Mesenchymal stem cell (in vitro differentiated cells and primary cell): ENCODE results near the gene PRPSAP1.

Experiments
- DNase-seq: peaks from one replicate; pipeline ENCODE4 v3.0.0-alpha.2; 2013
- H2AFZ ChIP-seq: one replicate; pipeline ENCODE4 v1.6.1; 2013; ENCODE audit warnings: low read depth, mild to moderate bottlenecking, control low read depth, inconsistent platforms, low read length, moderate library complexity
- H2AK5ac ChIP-seq: 2 replicates; pipeline ENCODE4 v1.6.1; 2013; ENCODE audit warnings: low read length, moderate library complexity, mild to moderate bottlenecking, inconsistent platforms; ENCODE audit not compliant: severe bottlenecking
- H2BK120ac ChIP-seq: one replicate; pipeline ENCODE4 v1.6.1; 2013; ENCODE audit warnings: low read depth, mild to moderate bottlenecking, inconsistent platforms, low read length, moderate library complexity
- H2BK12ac ChIP-seq, 2 experiments: one replicate each; pipeline ENCODE4 v1.6.1; 2013; ENCODE audit warnings: inconsistent platforms in 2 of 2, low read length in 2 of 2, mild to moderate bottlenecking in 2 of 2, moderate library complexity in 2 of 2, control low read depth in 1 of 2
- H2BK15ac ChIP-seq: one replicate; pipeline ENCODE4 v1.6.1; 2013; ENCODE audit warnings: mild to moderate bottlenecking, low read depth, inconsistent platforms; ENCODE audit not compliant: poor library complexity, severe bottlenecking
- H2BK5ac ChIP-seq: 2 replicates; pipeline ENCODE4 v1.6.1; 2013; ENCODE audit warnings: low read depth, mild to moderate bottlenecking, low read length, control low read depth, inconsistent platforms; ENCODE audit not compliant: poor library complexity, severe bottlenecking
- H3K14ac ChIP-seq, 2 experiments: one replicate each; pipeline ENCODE4 v1.6.1; 2013; ENCODE audit warnings: inconsistent platforms in 2 of 2, low read length in 2 of 2, control low read depth in 1 of 2, mild to moderate bottlenecking in 1 of 2, moderate library complexity in 1 of 2
- H3K18ac ChIP-seq, 2 experiments: one replicate each; pipeline ENCODE4 v1.6.1; 2013; ENCODE audit warnings: inconsistent platforms in 2 of 2, low read length in 2 of 2, control low read depth in 1 of 2, low read depth in 1 of 2, mild to moderate bottlenecking in 1 of 2
- H3K23ac ChIP-seq, 2 experiments: one replicate each; pipeline ENCODE4 v1.6.1; 2013; ENCODE audit warnings: inconsistent platforms in 2 of 2, low read length in 2 of 2, mild to moderate bottlenecking in 2 of 2, moderate library complexity in 2 of 2, control low read depth in 1 of 2
- H3K27ac ChIP-seq: 2 replicates; pipeline ENCODE4 v1.5.1; 2013; ENCODE audit warnings: mild to moderate bottlenecking, moderate library complexity, low read length, control low read depth, inconsistent platforms; ENCODE audit not compliant: poor library complexity, severe bottlenecking
- H3K27me3 ChIP-seq, 2 experiments: 2 replicates each; pipeline versions ENCODE4 v1.6.1 to v1.7.0; 2013; ENCODE audit warnings: low read length in 2 of 2, mild to moderate bottlenecking in 2 of 2, moderate library complexity in 2 of 2, control low read depth in 1 of 2, inconsistent platforms in 1 of 2; ENCODE audit not compliant: control insufficient read depth in 1 of 2, insufficient read depth in 1 of 2
- H3K36me3 ChIP-seq, 2 experiments: 2 replicates each; pipeline versions ENCODE4 v1.6.1 to v1.7.0; 2013; ENCODE audit warnings: low read length in 2 of 2, control low read depth in 1 of 2, inconsistent platforms in 1 of 2, low read depth in 1 of 2, mild to moderate bottlenecking in 1 of 2; ENCODE audit not compliant: insufficient read depth in 2 of 2, control insufficient read depth in 1 of 2
- H3K4ac ChIP-seq, 2 experiments: one replicate each; pipeline ENCODE4 v1.6.1; 2013; ENCODE audit warnings: inconsistent platforms in 2 of 2, low read length in 2 of 2, mild to moderate bottlenecking in 2 of 2, moderate library complexity in 2 of 2, control low read depth in 1 of 2, low read depth in 1 of 2
- H3K4me1 ChIP-seq: 2 replicates; pipeline ENCODE4 v1.6.1; 2013; ENCODE audit warnings: low read depth, low read length, control low read depth; ENCODE audit not compliant: control insufficient read depth, insufficient read depth
- H3K4me2 ChIP-seq: 2 replicates; pipeline ENCODE4 v1.6.1; 2013; ENCODE audit warnings: low read length, mild to moderate bottlenecking, inconsistent platforms; ENCODE audit not compliant: poor library complexity, severe bottlenecking
- H3K4me3 ChIP-seq, 2 experiments: 2 replicates each; pipeline versions ENCODE4 v1.5.1 to v1.7.0; 2013; ENCODE audit warnings: low read length in 2 of 2, mild to moderate bottlenecking in 2 of 2, control low read depth in 1 of 2, low read depth in 1 of 2; ENCODE audit not compliant: insufficient read depth in 1 of 2
- H3K79me1 ChIP-seq: replicated peaks from 2 replicates; pipeline ENCODE4 v1.6.1; 2013; ENCODE audit warnings: mild to moderate bottlenecking, control low read depth, low read length, inconsistent platforms; ENCODE audit not compliant: poor library complexity, severe bottlenecking
- H3K9ac ChIP-seq: 2 replicates; pipeline ENCODE4 v1.7.0; 2013; ENCODE audit warnings: mild to moderate bottlenecking, low read length, moderate library complexity
- H3K9me3 ChIP-seq: 2 replicates; pipeline ENCODE4 v1.7.0; 2013; ENCODE audit warnings: mild to moderate bottlenecking, low read length; ENCODE audit not compliant: control insufficient read depth
- H4K8ac ChIP-seq: one replicate; pipeline ENCODE4 v1.6.1; 2013; ENCODE audit warnings: inconsistent platforms, mild to moderate bottlenecking, low read length, moderate library complexity
- H4K91ac ChIP-seq: one replicate; pipeline ENCODE4 v1.6.1; 2013; ENCODE audit warnings: mild to moderate bottlenecking, low read length, inconsistent platforms
- WGBS: methylation state at CpG from one replicate; pipeline ENCODE4 v1.1.7; 2013; ENCODE audit warnings: mixed read lengths; 5-methylcytosine and 5-hydroxymethylcytosine counted together

The PRPSAP1 gene

GRCh38 chr17:76335716-76336381, 17.9 kb downstream of the PRPSAP1 start:
- H4K91ac ChIP-seq = no peak overlapping the region
- H3K4me3 ChIP-seq = no peak overlapping the region
- H3K79me1 ChIP-seq = peaks cover 18% of the 10 kb centered on the region
- H2BK15ac ChIP-seq = no peak overlapping the region
- no peaks in the 10 kb centered on the region for H3K9me3 ChIP-seq
- H3K18ac ChIP-seq = no peak overlapping the region
- H3K9ac ChIP-seq = no peak overlapping the region
- H4K8ac ChIP-seq = no peak overlapping the region
- no peak overlapping the region for H3K4ac ChIP-seq
- H3K4me2 ChIP-seq = no peak overlapping the region
- H2BK12ac ChIP-seq = no peak overlapping the region
- WGBS = 98% methylated on average over 9 of the region's 9 CpGs
- no peak for DNase-seq
- H3K27ac ChIP-seq = no peak overlapping the region
- H2AK5ac ChIP-seq = no peak overlapping the region
- no peak overlapping the region for H3K14ac ChIP-seq
- H2BK5ac ChIP-seq = no peak overlapping the region
- H2AFZ ChIP-seq = no peak overlapping the region
- H2BK120ac ChIP-seq = no peak overlapping the region
- no peak overlapping the region for H3K23ac ChIP-seq
- peaks cover 0 to 20% of the 10 kb centered on the region in 2 experiments for H3K36me3 ChIP-seq
- H3K27me3 ChIP-seq = no peaks in the 10 kb centered on the region
- peaks cover 4% of the 10 kb centered on the region for H3K4me1 ChIP-seq

GRCh38 chr17:76333673-76334505, 19.8 kb downstream of the PRPSAP1 start:
- Histone ChIP-seq H3K79me1 (peaks cover 16% of the 10 kb centered on the region), H3K9ac (no peak overlapping the region), H4K91ac (no peak overlapping the region), H2BK12ac (no peak overlapping the region), H3K14ac (no peak overlapping the region), H2AK5ac (no peak overlapping the region), H4K8ac (no peak overlapping the region), H3K27me3 (no peaks in the 10 kb centered on the region), H3K18ac (no peak overlapping the region), H3K27ac (no peak overlapping the region), H2BK120ac (no peak overlapping the region), H3K4me2 (no peak overlapping the region), H3K23ac (no peak overlapping the region), H3K4me3 (no peak overlapping the region), H2BK5ac (no peak overlapping the region), H3K4me1 (peaks cover 4% of the 10 kb centered on the region), H3K36me3 (peaks cover 10 to 29% of the 10 kb centered on the region in 2 experiments), H3K4ac (no peak overlapping the region), H3K9me3 (no peaks in the 10 kb centered on the region), H2AFZ (no peak overlapping the region), H2BK15ac (peak overlapping the region; percentile 16)
- 89% methylated on average over 10 of the region's 11 CpGs for WGBS
- no peak for DNase-seq

- no peak overlapping the region for H3K4me2 ChIP-seq
- DNase-seq = no peak
- H4K91ac ChIP-seq = no peak overlapping the region
- H2BK120ac ChIP-seq = no peak overlapping the region
- H2AFZ ChIP-seq = no peak overlapping the region
- H3K36me3 ChIP-seq = peaks cover 25 to 52% of the 10 kb centered on the region in 2 experiments
- H3K9ac ChIP-seq = no peak overlapping the region
- H3K79me1 ChIP-seq = peaks cover 20% of the 10 kb centered on the region
- no peak overlapping the region for H3K27ac ChIP-seq
- no peak overlapping the region for H3K14ac ChIP-seq
- H2AK5ac ChIP-seq = no peak overlapping the region
- H3K18ac ChIP-seq = no peak overlapping the region
- H3K27me3 ChIP-seq = no peaks in the 10 kb centered on the region
- no peak overlapping the region for H4K8ac ChIP-seq
- no peak overlapping the region for H3K4ac ChIP-seq
- WGBS = no CpG with 5 or more reads among the region's 2 CpGs
- no peak overlapping the region for H2BK12ac ChIP-seq
- no peak overlapping the region for H2BK5ac ChIP-seq
- H3K4me3 ChIP-seq = no peak overlapping the region
- H3K4me1 ChIP-seq = peaks cover 1% of the 10 kb centered on the region
- H3K23ac ChIP-seq = no peak overlapping the region
- H2BK15ac ChIP-seq = no peak overlapping the region
- H3K9me3 ChIP-seq = no peaks in the 10 kb centered on the region
These were observed 22.6 kb downstream of the PRPSAP1 start for GRCh38 chr17:76331083-76331482.

- Histone ChIP-seq H3K27me3 (no peaks in the 10 kb centered on the region), H2BK12ac (no peak overlapping the region), H2BK15ac (no peak overlapping the region), H3K4me1 (no peaks in the 10 kb centered on the region), H2AFZ (no peak overlapping the region), H3K14ac (no peak overlapping the region), H3K4me2 (no peak overlapping the region), H3K18ac (no peak overlapping the region), H2BK5ac (no peak overlapping the region), H2AK5ac (no peak overlapping the region), H3K4me3 (no peak overlapping the region), H4K91ac (no peak overlapping the region), H3K23ac (no peak overlapping the region), H4K8ac (no peak overlapping the region), H3K9ac (no peak overlapping the region), H3K27ac (no peak overlapping the region), H3K9me3 (no peaks in the 10 kb centered on the region), H2BK120ac (no peak overlapping the region), H3K4ac (no peak overlapping the region), H3K36me3 (peaks cover 25 to 55% of the 10 kb centered on the region in 2 experiments), H3K79me1 (peaks cover 15% of the 10 kb centered on the region)
- DNase-seq = no peak
- WGBS = 99% methylated on average over 7 of the region's 8 CpGs
These were observed 24.1 kb downstream of the PRPSAP1 start for GRCh38 chr17:76329664-76330063.
